SK-N-SH (cell line): ENCODE results near the gene HAND1. TPM values are rescaled to one million over a fixed set of nuclear protein-coding genes. Genes with fewer than 3 reads are reported as not detected.

Source experiments
- CTCF ChIA-PET: fragments of 300-600, 350-600 bp; formaldehyde crosslinking; extraction: SDS; loops from one replicate; lab custom pipeline; 2021; lab: Yijun Ruan, JAX
- POLR2A ChIA-PET: fragments of 350-600 bp; sonication (Branson Sonifier 250); formaldehyde crosslinking; extraction: SDS; loops from one replicate; lab custom pipeline; 2020; ENCODE audit warnings: antibody characterized with exemption, inconsistent platforms; lab: Yijun Ruan, JAX
- DNase-seq: peaks from one replicate; pipeline ENCODE4 v3.0.0; 2012
- H2AFZ ChIP-seq: fragments of 200-600 bp; sonication (generic); 2 replicates; pipeline ENCODE4 v1.8.1; 2016; ENCODE audit warnings: antibody characterized with exemption, mild to moderate bottlenecking, low read depth
- H3F3A ChIP-seq: fragments of 200-600 bp; sonication (generic); replicated peaks from 2 replicates; pipeline ENCODE3; 2016; ENCODE audit warnings: antibody characterized with exemption, mild to moderate bottlenecking; ENCODE audit not compliant: insufficient read depth
- H3K27ac ChIP-seq, 2 experiments: fragments of 200-500 bp in 1 of 2; fragments of 200-600 bp in 1 of 2; sonication (Bioruptor generic) in 1 of 2; sonication (generic), shearing (Covaris generic) in 1 of 2; 2 replicates each; pipeline versions ENCODE4 v1.5.1 to v1.6.1; 2014 to 2016; ENCODE audit warnings: low read depth in 2 of 2, inconsistent platforms in 1 of 2, low read length in 1 of 2, mild to moderate bottlenecking in 1 of 2, mixed read lengths in 1 of 2
- H3K27me3 ChIP-seq: fragments of 200-600 bp; sonication (generic), shearing (Covaris generic); 2 replicates; pipeline ENCODE4 v1.6.1; 2016; ENCODE audit warnings: mixed run types; ENCODE audit not compliant: insufficient read depth
- H3K36me3 ChIP-seq, 2 experiments: fragments of 200-500 bp in 1 of 2; fragments of 200-600 bp in 1 of 2; sonication (Bioruptor generic) in 1 of 2; sonication (generic) in 1 of 2; replicated peaks in 1 of 2; 2 replicates each; pipeline versions ENCODE3 to v1.5.1; 2014 to 2016; ENCODE audit warnings: low read length in 1 of 2, mild to moderate bottlenecking in 1 of 2; ENCODE audit not compliant: insufficient read depth in 2 of 2, control insufficient read depth in 1 of 2
- H3K4me1 ChIP-seq, 2 experiments: fragments of 200-500 bp in 1 of 2; fragments of 200-600 bp in 1 of 2; sonication (Bioruptor generic) in 1 of 2; sonication (generic), shearing (Covaris generic) in 1 of 2; 2 replicates each; pipeline versions ENCODE4 v1.5.1 to v1.6.1; 2014 to 2016; ENCODE audit warnings: low read depth in 1 of 2, low read length in 1 of 2, mixed run types in 1 of 2; ENCODE audit not compliant: insufficient read depth in 2 of 2, control insufficient read depth in 1 of 2
- H3K4me2 ChIP-seq: fragments of 200-600 bp; sonication (generic), shearing (Covaris generic); 2 replicates; pipeline ENCODE4 v1.6.1; 2017; ENCODE audit warnings: mixed run types
- H3K4me3 ChIP-seq, 2 experiments: fragments of 200-500 bp in 1 of 2; fragments of 200-600 bp in 1 of 2; sonication (Bioruptor generic) in 1 of 2; sonication (generic), shearing (Covaris generic) in 1 of 2; 2 replicates each; pipeline versions ENCODE4 v1.5.1 to v1.8.1; 2014 to 2016; ENCODE audit warnings: low read depth in 2 of 2, inconsistent platforms in 1 of 2, low read length in 1 of 2, mild to moderate bottlenecking in 1 of 2, mixed read lengths in 1 of 2, moderate library complexity in 1 of 2
- H3K79me2 ChIP-seq: fragments of 200-600 bp; sonication (generic); 2 replicates; pipeline ENCODE4 v1.8.1; 2017; ENCODE audit warnings: mild to moderate bottlenecking; ENCODE audit not compliant: insufficient read depth
- H3K9ac ChIP-seq: fragments of 200-600 bp; sonication (generic); 2 replicates; pipeline ENCODE4 v1.6.1; 2017; ENCODE audit warnings: mixed run types
- H3K9me2 ChIP-seq: fragments of 200-600 bp; sonication (generic); 2 replicates; pipeline ENCODE4 v1.6.1; 2017; ENCODE audit warnings: mixed run types
- H3K9me3 ChIP-seq: fragments of 200-600 bp; sonication (generic); 2 replicates; pipeline ENCODE4 v1.6.1; 2017; ENCODE audit warnings: mixed run types, mild to moderate bottlenecking, moderate library complexity
- H4K20me1 ChIP-seq: fragments of 200-600 bp; sonication (generic); 2 replicates; pipeline ENCODE4 v1.6.1; 2017; ENCODE audit warnings: mild to moderate bottlenecking, mixed run types; ENCODE audit not compliant: insufficient read depth
- CHD2 ChIP-seq: fragments of 150-350 bp; IDR thresholded peaks from 2 replicates; pipeline ENCODE4 v1.6.1; 2018; ENCODE audit warnings: low read length; ENCODE audit not compliant: partially characterized antibody
- ELF1 ChIP-seq: IDR thresholded peaks from 2 replicates; pipeline ENCODE4 v1.4.0; 2012
- FOSL2 ChIP-seq: IDR thresholded peaks from 2 replicates; pipeline ENCODE4 v1.4.0; 2012; ENCODE audit warnings: low read depth, mild to moderate bottlenecking, moderate library complexity, borderline replicate concordance
- FOXJ3 ChIP-seq: sonication (generic); formaldehyde crosslinking; IDR thresholded peaks from 2 replicates; pipeline ENCODE4 v1.5.1; 2020; ENCODE audit warnings: mild to moderate bottlenecking, missing genetic modification reagents
- GABPA ChIP-seq: IDR thresholded peaks from 2 replicates; pipeline ENCODE4 v1.4.0; 2012; ENCODE audit warnings: low read depth, mild to moderate bottlenecking
- JUND ChIP-seq: IDR thresholded peaks from 2 replicates; pipeline ENCODE4 v1.4.0; 2012
- MXI1 ChIP-seq: IDR thresholded peaks from 2 replicates; pipeline ENCODE4 v1.6.1; 2012; ENCODE audit warnings: mild to moderate bottlenecking, low read depth, low read length, improper control_type of control experiment
- NFIC ChIP-seq: IDR thresholded peaks from 2 replicates; pipeline ENCODE4 v1.4.0; 2012; ENCODE audit warnings: borderline replicate concordance
- NRF1 ChIP-seq: IDR thresholded peaks from 2 replicates; pipeline ENCODE4 v1.6.1; 2012; ENCODE audit warnings: low read depth, mild to moderate bottlenecking, low read length
- POLR2AphosphoS5 ChIP-seq: IDR thresholded peaks from 2 replicates; pipeline ENCODE4 v1.6.1; 2012; ENCODE audit warnings: low read depth, low read length
- RCOR1 ChIP-seq: fragments of 150-350 bp; IDR thresholded peaks from 2 replicates; pipeline ENCODE4 v1.6.1; 2017; ENCODE audit warnings: antibody characterized with exemption, low read length
- RFX5 ChIP-seq: IDR thresholded peaks from 2 replicates; pipeline ENCODE4 v1.6.1; 2012; ENCODE audit warnings: mild to moderate bottlenecking, improper control_type of control experiment, low read length
- SMC3 ChIP-seq: IDR thresholded peaks from 2 replicates; pipeline ENCODE4 v1.6.1; 2012; ENCODE audit warnings: low read depth, low read length, improper control_type of control experiment
- TAF1 ChIP-seq: IDR thresholded peaks from 2 replicates; pipeline ENCODE4 v1.6.1; 2012; ENCODE audit warnings: low read depth, mild to moderate bottlenecking, low read length, moderate library complexity, borderline replicate concordance
- TCF12 ChIP-seq: IDR thresholded peaks from 2 replicates; pipeline ENCODE4 v1.4.0; 2012
- TEAD4 ChIP-seq: IDR thresholded peaks from 2 replicates; pipeline ENCODE4 v1.4.0; 2012; ENCODE audit warnings: mild to moderate bottlenecking, borderline replicate concordance; ENCODE audit not compliant: insufficient read depth
- YY1 ChIP-seq: IDR thresholded peaks from 2 replicates; pipeline ENCODE4 v1.4.0; 2012; ENCODE audit warnings: low read depth, mild to moderate bottlenecking
- WGBS: methylation state at CpG from one replicate; pipeline ENCODE4 v1.1.6; 2017; ENCODE audit warnings: low lambda C conversion rate; 5-methylcytosine and 5-hydroxymethylcytosine counted together
- polyA plus RNA-seq, 3 experiments: library from polyadenylated mRNA; depleted of rRNA; stranded (reverse); fragments of >200 nt; gene quantifications; 2 replicates each; pipeline ENCODE4 v1.2.3, GENCODE V29; 2012
- TF ChIP-seq, protein P1 (sequence below): IDR thresholded peaks from 2 replicates; pipeline ENCODE4; 2012
- TF ChIP-seq, protein P2 (sequence below): IDR thresholded peaks from 2 replicates; pipeline ENCODE4 v1.6.1; 2012; ENCODE audit warnings: mild to moderate bottlenecking, low read depth, low read length, moderate library complexity
- TF ChIP-seq, protein P3 (sequence below): IDR thresholded peaks from 2 replicates; pipeline ENCODE4 v1.4.0; 2012; ENCODE audit warnings: low read depth, borderline replicate concordance
- TF ChIP-seq, protein P4 (sequence below): fragments of 200-600 bp; sonication (generic); IDR thresholded peaks from 2 replicates; pipeline ENCODE4 v1.6.1; 2017; ENCODE audit warnings: antibody characterized with exemption, mild to moderate bottlenecking, moderate library complexity
- TF ChIP-seq, protein P5 (sequence below): IDR thresholded peaks from 2 replicates; pipeline ENCODE4 v1.4.0; 2012; ENCODE audit warnings: low read depth
- TF ChIP-seq, protein P6 (sequence below): fragments of 150-350 bp; IDR thresholded peaks from 2 replicates; pipeline ENCODE4 v1.6.1; 2016; ENCODE audit warnings: mild to moderate bottlenecking, low read depth, low read length
- TF ChIP-seq, protein P7 (sequence below): IDR thresholded peaks from 2 replicates; pipeline ENCODE4 v1.4.0; 2012; ENCODE audit warnings: low read depth, borderline replicate concordance

HAND1 gene
- polyA plus RNA-seq, 1 of the 3 experiments (the other 2 are of a cell fraction): 1.1 TPM

DNA sequence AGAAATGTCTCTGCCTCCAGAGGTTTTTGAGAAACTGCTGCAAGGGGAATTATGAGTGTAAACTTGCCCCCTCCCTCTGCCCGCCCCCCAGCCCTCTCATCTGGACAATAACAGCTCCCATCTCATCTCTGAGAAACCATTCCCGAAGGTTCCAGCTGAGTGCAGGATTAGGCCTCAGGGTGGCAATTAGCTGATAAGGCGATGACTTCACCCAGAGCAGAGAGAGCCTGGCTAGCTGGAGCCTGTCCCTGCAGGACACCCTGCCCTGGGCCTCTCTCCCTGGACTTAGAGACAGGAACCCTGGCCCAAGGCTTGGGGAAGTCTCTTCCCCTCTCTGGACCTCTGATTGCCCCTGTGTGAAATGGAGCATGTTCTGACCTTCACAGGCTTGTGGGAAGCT lies 45.7 kb upstream of the HAND1 start:
- Histone ChIP-seq H3K79me2 (no peaks in the 10 kb centered on the region), H3K9me3 (no peaks in the 10 kb centered on the region), H3K4me2 (no peak overlapping the region), H3K4me3 (no peak overlapping the region), H4K20me1 (no peaks in the 10 kb centered on the region; the same call in 1 of the 2 replicates), H2AFZ (0 out of 2 replicates have a peak overlapping the region, but pooled peaks have one; percentile 32), H3K9ac (no peak overlapping the region), H3K36me3 (no peaks in the 10 kb centered on the region), H3K27ac (peak overlapping the region; percentile 32 to 100; a peak in 3 of 4 replicates), H3K4me1 (peaks cover 0 to 82% of the 10 kb centered on the region in 2 experiments; a peak in 2 of 4 replicates), H3K27me3 (no peaks in the 10 kb centered on the region), H3F3A (no peaks in the 10 kb centered on the region), H3K9me2 (no peaks in the 10 kb centered on the region)
- WGBS: 39% methylated on average over 2 of the region's 3 CpGs
- ChIA-PET CTCF (interaction anchor here (1.0 to 16.5 kb wide), 12 partner anchors 15 to 334 kb away, joined by 3 to 295 read pairs (median 6); partner anchors contain the start of gene HAND1), POLR2A (interaction anchor here (0.9 to 4.9 kb wide), 10 partner anchors 18 to 86 kb away, joined by 3 to 54 read pairs (median 10); partner anchors contain the start of gene HAND1)
- peak; percentile 71 for DNase-seq
- TF ChIP-seq, protein P1, sequence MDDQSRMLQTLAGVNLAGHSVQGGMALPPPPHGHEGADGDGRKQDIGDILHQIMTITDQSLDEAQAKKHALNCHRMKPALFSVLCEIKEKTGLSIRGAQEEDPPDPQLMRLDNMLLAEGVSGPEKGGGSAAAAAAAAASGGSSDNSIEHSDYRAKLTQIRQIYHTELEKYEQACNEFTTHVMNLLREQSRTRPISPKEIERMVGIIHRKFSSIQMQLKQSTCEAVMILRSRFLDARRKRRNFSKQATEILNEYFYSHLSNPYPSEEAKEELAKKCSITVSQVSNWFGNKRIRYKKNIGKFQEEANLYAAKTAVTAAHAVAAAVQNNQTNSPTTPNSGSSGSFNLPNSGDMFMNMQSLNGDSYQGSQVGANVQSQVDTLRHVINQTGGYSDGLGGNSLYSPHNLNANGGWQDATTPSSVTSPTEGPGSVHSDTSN: no peak
- TF ChIP-seq CHD2 (peak; percentile 86), FOXJ3 (peak; percentile 94), TEAD4 (0 out of 2 replicates have a peak, but pooled peaks have one; percentile 27), TAF1 (no peak), GABPA (no peak), JUND (peak; percentile 9; the same call in 1 of the 2 replicates), NRF1 (no peak), MXI1 (peak; percentile 43; the same call in 1 of the 2 replicates), TCF12 (peak; percentile 35), SMC3 (no peak), RCOR1 (peak; percentile 85), NFIC (no peak), RFX5 (no peak), FOSL2 (no peak), YY1 (no peak), POLR2AphosphoS5 (peak; percentile 31; the same call in 1 of the 2 replicates), ELF1 (no peak)
- TF ChIP-seq, protein P2, sequence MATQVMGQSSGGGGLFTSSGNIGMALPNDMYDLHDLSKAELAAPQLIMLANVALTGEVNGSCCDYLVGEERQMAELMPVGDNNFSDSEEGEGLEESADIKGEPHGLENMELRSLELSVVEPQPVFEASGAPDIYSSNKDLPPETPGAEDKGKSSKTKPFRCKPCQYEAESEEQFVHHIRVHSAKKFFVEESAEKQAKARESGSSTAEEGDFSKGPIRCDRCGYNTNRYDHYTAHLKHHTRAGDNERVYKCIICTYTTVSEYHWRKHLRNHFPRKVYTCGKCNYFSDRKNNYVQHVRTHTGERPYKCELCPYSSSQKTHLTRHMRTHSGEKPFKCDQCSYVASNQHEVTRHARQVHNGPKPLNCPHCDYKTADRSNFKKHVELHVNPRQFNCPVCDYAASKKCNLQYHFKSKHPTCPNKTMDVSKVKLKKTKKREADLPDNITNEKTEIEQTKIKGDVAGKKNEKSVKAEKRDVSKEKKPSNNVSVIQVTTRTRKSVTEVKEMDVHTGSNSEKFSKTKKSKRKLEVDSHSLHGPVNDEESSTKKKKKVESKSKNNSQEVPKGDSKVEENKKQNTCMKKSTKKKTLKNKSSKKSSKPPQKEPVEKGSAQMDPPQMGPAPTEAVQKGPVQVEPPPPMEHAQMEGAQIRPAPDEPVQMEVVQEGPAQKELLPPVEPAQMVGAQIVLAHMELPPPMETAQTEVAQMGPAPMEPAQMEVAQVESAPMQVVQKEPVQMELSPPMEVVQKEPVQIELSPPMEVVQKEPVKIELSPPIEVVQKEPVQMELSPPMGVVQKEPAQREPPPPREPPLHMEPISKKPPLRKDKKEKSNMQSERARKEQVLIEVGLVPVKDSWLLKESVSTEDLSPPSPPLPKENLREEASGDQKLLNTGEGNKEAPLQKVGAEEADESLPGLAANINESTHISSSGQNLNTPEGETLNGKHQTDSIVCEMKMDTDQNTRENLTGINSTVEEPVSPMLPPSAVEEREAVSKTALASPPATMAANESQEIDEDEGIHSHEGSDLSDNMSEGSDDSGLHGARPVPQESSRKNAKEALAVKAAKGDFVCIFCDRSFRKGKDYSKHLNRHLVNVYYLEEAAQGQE: no peak
- TF ChIP-seq, protein P3, sequence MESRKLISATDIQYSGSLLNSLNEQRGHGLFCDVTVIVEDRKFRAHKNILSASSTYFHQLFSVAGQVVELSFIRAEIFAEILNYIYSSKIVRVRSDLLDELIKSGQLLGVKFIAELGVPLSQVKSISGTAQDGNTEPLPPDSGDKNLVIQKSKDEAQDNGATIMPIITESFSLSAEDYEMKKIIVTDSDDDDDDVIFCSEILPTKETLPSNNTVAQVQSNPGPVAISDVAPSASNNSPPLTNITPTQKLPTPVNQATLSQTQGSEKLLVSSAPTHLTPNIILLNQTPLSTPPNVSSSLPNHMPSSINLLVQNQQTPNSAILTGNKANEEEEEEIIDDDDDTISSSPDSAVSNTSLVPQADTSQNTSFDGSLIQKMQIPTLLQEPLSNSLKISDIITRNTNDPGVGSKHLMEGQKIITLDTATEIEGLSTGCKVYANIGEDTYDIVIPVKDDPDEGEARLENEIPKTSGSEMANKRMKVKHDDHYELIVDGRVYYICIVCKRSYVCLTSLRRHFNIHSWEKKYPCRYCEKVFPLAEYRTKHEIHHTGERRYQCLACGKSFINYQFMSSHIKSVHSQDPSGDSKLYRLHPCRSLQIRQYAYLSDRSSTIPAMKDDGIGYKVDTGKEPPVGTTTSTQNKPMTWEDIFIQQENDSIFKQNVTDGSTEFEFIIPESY: no peak
- TF ChIP-seq, protein P4, sequence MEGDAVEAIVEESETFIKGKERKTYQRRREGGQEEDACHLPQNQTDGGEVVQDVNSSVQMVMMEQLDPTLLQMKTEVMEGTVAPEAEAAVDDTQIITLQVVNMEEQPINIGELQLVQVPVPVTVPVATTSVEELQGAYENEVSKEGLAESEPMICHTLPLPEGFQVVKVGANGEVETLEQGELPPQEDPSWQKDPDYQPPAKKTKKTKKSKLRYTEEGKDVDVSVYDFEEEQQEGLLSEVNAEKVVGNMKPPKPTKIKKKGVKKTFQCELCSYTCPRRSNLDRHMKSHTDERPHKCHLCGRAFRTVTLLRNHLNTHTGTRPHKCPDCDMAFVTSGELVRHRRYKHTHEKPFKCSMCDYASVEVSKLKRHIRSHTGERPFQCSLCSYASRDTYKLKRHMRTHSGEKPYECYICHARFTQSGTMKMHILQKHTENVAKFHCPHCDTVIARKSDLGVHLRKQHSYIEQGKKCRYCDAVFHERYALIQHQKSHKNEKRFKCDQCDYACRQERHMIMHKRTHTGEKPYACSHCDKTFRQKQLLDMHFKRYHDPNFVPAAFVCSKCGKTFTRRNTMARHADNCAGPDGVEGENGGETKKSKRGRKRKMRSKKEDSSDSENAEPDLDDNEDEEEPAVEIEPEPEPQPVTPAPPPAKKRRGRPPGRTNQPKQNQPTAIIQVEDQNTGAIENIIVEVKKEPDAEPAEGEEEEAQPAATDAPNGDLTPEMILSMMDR: no peak
- TF ChIP-seq, protein P5, sequence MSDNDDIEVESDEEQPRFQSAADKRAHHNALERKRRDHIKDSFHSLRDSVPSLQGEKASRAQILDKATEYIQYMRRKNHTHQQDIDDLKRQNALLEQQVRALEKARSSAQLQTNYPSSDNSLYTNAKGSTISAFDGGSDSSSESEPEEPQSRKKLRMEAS: no peak
- TF ChIP-seq, protein P6, sequence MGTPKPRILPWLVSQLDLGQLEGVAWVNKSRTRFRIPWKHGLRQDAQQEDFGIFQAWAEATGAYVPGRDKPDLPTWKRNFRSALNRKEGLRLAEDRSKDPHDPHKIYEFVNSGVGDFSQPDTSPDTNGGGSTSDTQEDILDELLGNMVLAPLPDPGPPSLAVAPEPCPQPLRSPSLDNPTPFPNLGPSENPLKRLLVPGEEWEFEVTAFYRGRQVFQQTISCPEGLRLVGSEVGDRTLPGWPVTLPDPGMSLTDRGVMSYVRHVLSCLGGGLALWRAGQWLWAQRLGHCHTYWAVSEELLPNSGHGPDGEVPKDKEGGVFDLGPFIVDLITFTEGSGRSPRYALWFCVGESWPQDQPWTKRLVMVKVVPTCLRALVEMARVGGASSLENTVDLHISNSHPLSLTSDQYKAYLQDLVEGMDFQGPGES: no peak
- TF ChIP-seq, protein P7, sequence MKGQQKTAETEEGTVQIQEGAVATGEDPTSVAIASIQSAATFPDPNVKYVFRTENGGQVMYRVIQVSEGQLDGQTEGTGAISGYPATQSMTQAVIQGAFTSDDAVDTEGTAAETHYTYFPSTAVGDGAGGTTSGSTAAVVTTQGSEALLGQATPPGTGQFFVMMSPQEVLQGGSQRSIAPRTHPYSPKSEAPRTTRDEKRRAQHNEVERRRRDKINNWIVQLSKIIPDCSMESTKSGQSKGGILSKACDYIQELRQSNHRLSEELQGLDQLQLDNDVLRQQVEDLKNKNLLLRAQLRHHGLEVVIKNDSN: no peak
